Spleen (tissue), 11 donors: ENCODE results near the gene FBXL17. TPM values are rescaled to one million over a fixed set of nuclear protein-coding genes. Genes with fewer than 3 reads are reported as not detected.

ENCODE experiments used
- DNase-seq: peaks from one replicate; pipeline ENCODE4 v3.0.0-alpha.2; 2020
- H3K27ac ChIP-seq, 8 donors: fragments of 200-600 bp; sonication (generic) in 7 of 8; 1 replicate in 4 of 8; 2 replicates in 4 of 8; pipeline versions ENCODE4 v1.5.0 to v1.8.0; 2016 to 2021; ENCODE audit warnings: inconsistent platforms in 4 of 8, mild to moderate bottlenecking in 4 of 8, moderate library complexity in 1 of 8
- H3K27me3 ChIP-seq, 7 donors: fragments of 200-600 bp; sonication (generic) in 6 of 7; replicated peaks in 1 of 7; 1 replicate in 4 of 7; 2 replicates in 3 of 7; pipeline versions ENCODE4 v1.5.0 to v1.8.0; 2016 to 2021; ENCODE audit warnings: inconsistent platforms in 3 of 7, mild to moderate bottlenecking in 1 of 7
- H3K36me3 ChIP-seq, 6 donors: fragments of 200-600 bp; sonication (generic) in 5 of 6; 1 replicate in 4 of 6; 2 replicates in 2 of 6; pipeline versions ENCODE4 v1.5.0 to v1.8.0; 2016 to 2021; ENCODE audit warnings: inconsistent platforms in 2 of 6
- H3K4me1 ChIP-seq, 6 donors: fragments of 200-600 bp; sonication (generic) in 5 of 6; 1 replicate in 3 of 6; 2 replicates in 3 of 6; pipeline versions ENCODE4 v1.5.0 to v1.8.0; 2016 to 2021; ENCODE audit warnings: inconsistent platforms in 3 of 6
- H3K4me3 ChIP-seq, 8 donors: fragments of 200-600 bp; sonication (generic) in 7 of 8; 1 replicate in 4 of 8; 2 replicates in 4 of 8; pipeline versions ENCODE4 v1.5.0 to v1.8.0; 2016 to 2021; ENCODE audit warnings: inconsistent platforms in 4 of 8, mild to moderate bottlenecking in 4 of 8, moderate library complexity in 2 of 8
- H3K9me3 ChIP-seq, 8 donors: fragments of 200-600 bp; sonication (generic) in 7 of 8; 1 replicate in 4 of 8; 2 replicates in 4 of 8; pipeline versions ENCODE4 v1.5.0 to v1.8.0; 2016 to 2021; ENCODE audit warnings: inconsistent platforms in 4 of 8
- CTCF ChIP-seq, 11 experiments: fragments of 200-600 bp in 7 of 11; fragments of 450-650 bp in 4 of 11; sonication (generic) in 4 of 11; IDR thresholded peaks in 8 of 11; conservative IDR thresholded peaks in 3 of 11; 1 replicate in 7 of 11; 2 replicates in 4 of 11; pipeline versions ENCODE4 v1.4.0 to v1.8.0; 2016 to 2021; ENCODE audit warnings: antibody characterized with exemption in 11 of 11, inconsistent platforms in 4 of 11, mild to moderate bottlenecking in 1 of 11
- POLR2A ChIP-seq, 3 donors: fragments of 450-650 bp; IDR thresholded peaks; one replicate each; pipeline ENCODE4 v1.5.1; 2017; ENCODE audit warnings: antibody characterized with exemption in 3 of 3, mild to moderate bottlenecking in 1 of 3
- POLR2AphosphoS5 ChIP-seq, 3 donors: sonication (generic); formaldehyde crosslinking; IDR thresholded peaks; one replicate each; pipeline ENCODE4 v1.5.1; 2017; ENCODE audit warnings: antibody characterized with exemption in 3 of 3
- WGBS, 5 donors: extraction: QIAGEN DNeasy Blood & Tissue Kit in 3 of 5; methylation state at CpG; one replicate each; pipeline versions ENCODE4 v1.1.5 to v1.1.7; 2013 to 2018; 5-methylcytosine and 5-hydroxymethylcytosine counted together
- intact Hi-C: fragments of 100-400 bp; cut with DNase I; formaldehyde crosslinking; loops from one replicate; pipeline ENCODE4 v1.15.0; 2023; ENCODE audit warnings: low total_unique reads
- polyA plus RNA-seq, 3 donors: library from polyadenylated mRNA; stranded (reverse); fragments of 200-250 nt; gene quantifications; one replicate each; pipeline ENCODE4 v1.2.1, GENCODE V29; 2013
- total RNA-seq, 7 donors: library from RNA; depleted of rRNA in 3 of 7; stranded (reverse); fragments of >200 nt in 3 of 7; fragmentation: NEBNext Ultra II Directional in 4 of 7; extraction: Animal tissue kit (Norgen Biotek cat#: 25700) in 4 of 7; gene quantifications; one replicate each; pipeline versions ENCODE4 v1.1.0 to v1.2.1, GENCODE V29; 2016 to 2021
- donor health status: healthy with polysubstance abuse.
- donor health status: DM: no; HTN: no; CAD: no; lungs with moderate emphysema.
- donor health status: DM: no; HTN: no; CAD: no.
- donor health status: Bipolar disorder and iron deficiency.
- donor health status: healthy.
- donor health status: DM: no; HTN: no; CAD: no.
- donor health status: DM: yes; HTN: yes; CAD: no.

Gene FBXL17
- total and polyA plus RNA-seq, 10 donors: 5.1 to 39.9 (median 21.8) TPM

DNA sequence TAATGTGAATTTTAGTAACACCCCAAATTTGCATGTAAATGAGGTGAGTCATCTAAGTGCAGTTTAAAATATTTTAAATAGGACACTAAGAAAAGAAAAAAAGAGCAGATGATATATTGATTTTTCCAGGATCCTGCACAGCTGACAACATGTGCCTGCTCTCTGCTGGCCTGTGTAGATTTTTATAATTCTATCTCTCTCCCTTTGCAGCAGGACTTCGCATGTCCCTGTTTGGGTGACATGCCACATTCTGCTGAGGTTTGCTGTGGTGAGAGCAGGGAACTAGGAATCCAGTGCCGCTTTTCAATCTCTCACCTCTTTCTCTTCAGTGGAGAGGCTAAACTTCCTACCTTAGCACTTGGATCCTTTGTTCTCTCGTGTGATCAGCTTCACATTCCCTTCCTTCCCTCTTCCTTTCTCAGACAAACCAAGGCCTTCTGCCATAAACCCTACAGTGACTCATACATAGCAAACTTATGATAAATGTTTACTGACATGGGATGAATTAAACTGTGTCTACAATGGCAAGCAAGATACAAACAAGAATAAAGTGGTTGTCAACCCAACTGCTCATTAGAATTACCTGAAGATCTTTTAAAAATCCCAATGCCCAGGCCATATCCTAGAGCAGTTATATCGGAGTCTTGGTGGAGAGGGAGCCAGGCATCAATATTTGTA is 512.3 kb downstream of the FBXL17 start:
- no peak for DNase-seq
- no peak overlapping the region for H3K27ac ChIP-seq
- intact Hi-C loops: no loop called here
- peaks cover 0 to 13% (median 0%) of the 10 kb centered on the region in 6 donors for H3K36me3 ChIP-seq
- WGBS, 5 donors: 81 to 83% (median 81%) methylated on average over 4 of the region's 4 CpGs
- no peaks in the 10 kb centered on the region for H3K9me3 ChIP-seq
- no peaks in the 10 kb centered on the region for H3K27me3 ChIP-seq
- no peak for TF ChIP-seq POLR2A (IDR thresholded peaks at IDR 0.05)
- no peak for TF ChIP-seq CTCF (IDR thresholded peaks at IDR 0.05 in 8 of 11, conservative IDR thresholded peaks at IDR 0.05 in 3 of 11)
- no peak for TF ChIP-seq POLR2AphosphoS5 (IDR thresholded peaks at IDR 0.05)
- H3K4me1 ChIP-seq: no peaks in the 10 kb centered on the region
- no peak overlapping the region for H3K4me3 ChIP-seq

DNA sequence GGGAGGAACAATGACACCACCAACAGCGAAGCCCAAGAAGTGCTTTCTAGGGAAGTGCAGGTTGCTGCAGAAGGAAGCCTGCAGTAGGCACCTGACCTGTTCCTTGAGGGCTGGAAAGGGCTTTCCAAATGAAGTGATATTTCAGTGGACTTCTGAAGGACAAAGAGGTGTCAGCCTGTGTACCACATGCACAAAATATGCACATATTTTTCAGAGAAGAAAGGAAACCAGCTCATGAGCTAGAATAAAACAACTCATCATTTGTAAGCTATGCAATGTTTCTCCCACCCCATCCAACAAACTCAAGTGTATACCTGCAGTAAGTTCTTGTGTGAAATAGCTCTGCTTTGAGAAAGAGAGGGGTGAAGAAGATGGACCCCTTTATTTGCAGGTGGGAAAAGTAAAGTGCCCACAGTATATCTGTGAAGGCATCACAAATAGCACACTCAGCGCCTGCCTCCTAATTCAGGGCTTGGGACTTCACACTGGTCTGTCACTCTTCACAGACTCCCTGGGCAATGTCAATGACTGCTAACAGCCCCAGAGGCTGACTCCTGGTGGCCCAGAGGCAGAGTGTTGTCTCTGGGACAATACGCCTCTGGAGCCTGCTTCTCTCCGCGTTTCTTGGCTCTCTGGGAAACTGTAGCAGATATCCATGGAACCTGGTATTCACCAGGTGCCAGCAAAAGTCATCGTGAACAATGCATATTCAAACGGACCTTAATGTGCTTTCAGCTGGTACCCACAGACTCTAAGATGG is 513.1 kb downstream of the FBXL17 start:
- no peaks in the 10 kb centered on the region for H3K27me3 ChIP-seq
- H3K36me3 ChIP-seq: peaks cover 0 to 13% (median 0%) of the 10 kb centered on the region in 6 donors
- intact Hi-C loops: no loop called here
- DNase-seq: no peak
- no peak overlapping the region for H3K27ac ChIP-seq
- H3K4me1 ChIP-seq: no peaks in the 10 kb centered on the region
- no peak for TF ChIP-seq POLR2A (IDR thresholded peaks at IDR 0.05)
- no peak for TF ChIP-seq POLR2AphosphoS5 (IDR thresholded peaks at IDR 0.05)
- no peak for TF ChIP-seq CTCF (IDR thresholded peaks at IDR 0.05 in 8 of 11, conservative IDR thresholded peaks at IDR 0.05 in 3 of 11)
- H3K9me3 ChIP-seq: no peaks in the 10 kb centered on the region
- H3K4me3 ChIP-seq: no peak overlapping the region
- WGBS, 5 donors: 95 to 96% (median 95%) methylated on average over 7 of the region's 7 CpGs

- Histone ChIP-seq H3K36me3 (peaks cover 0 to 13% (median 0%) of the 10 kb centered on the region in 6 donors), H3K27me3 (no peaks in the 10 kb centered on the region), H3K4me1 (no peaks in the 10 kb centered on the region), H3K27ac (no peak overlapping the region), H3K9me3 (no peaks in the 10 kb centered on the region), H3K4me3 (no peak overlapping the region)
- 91 to 100% (median 97%) methylated on average over 2 of the region's 2 CpGs for WGBS, 5 donors
- intact Hi-C loops: no loop called here
- TF ChIP-seq POLR2A (IDR thresholded peaks at IDR 0.05) (no peak), CTCF (IDR thresholded peaks at IDR 0.05 in 8 of 11, conservative IDR thresholded peaks at IDR 0.05 in 3 of 11) (no peak), POLR2AphosphoS5 (IDR thresholded peaks at IDR 0.05) (no peak)
- no peak for DNase-seq
Measured at GRCh38 chr5:107867266-107867665, 514.6 kb downstream of the FBXL17 start.

DNA sequence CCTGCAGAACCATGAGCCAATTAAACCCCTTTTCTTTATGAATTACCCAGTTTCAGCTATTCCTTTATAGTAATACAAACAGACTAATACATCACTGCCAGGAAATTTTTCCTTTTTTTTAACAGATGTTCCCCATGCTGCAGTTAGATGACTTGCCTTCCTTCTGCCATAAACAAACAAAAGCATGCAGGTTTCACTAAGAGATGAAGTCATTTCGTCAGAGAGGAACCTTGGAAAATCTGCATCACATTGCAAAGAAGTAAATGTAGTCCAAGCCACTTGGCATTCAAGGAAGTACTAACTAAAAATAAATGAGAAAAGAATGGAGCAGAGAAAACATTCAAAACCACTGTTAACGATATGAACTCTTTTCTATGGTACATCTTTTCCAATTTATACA is 517.1 kb downstream of the FBXL17 start:
- no peak for DNase-seq
- WGBS, 5 donors: 84 to 91% (median 86%) methylated on average over 2 of the region's 2 CpGs
- peaks cover 0 to 27% (median 6%) of the 10 kb centered on the region in 6 donors for H3K36me3 ChIP-seq
- intact Hi-C loops: no loop called here
- H3K4me3 ChIP-seq: no peak overlapping the region
- H3K4me1 ChIP-seq: no peaks in the 10 kb centered on the region
- H3K27ac ChIP-seq: no peak overlapping the region
- no peaks in the 10 kb centered on the region for H3K27me3 ChIP-seq
- H3K9me3 ChIP-seq: no peaks in the 10 kb centered on the region
- no peak for TF ChIP-seq POLR2A (IDR thresholded peaks at IDR 0.05)
- TF ChIP-seq POLR2AphosphoS5 (IDR thresholded peaks at IDR 0.05): no peak
- no peak for TF ChIP-seq CTCF (IDR thresholded peaks at IDR 0.05 in 8 of 11, conservative IDR thresholded peaks at IDR 0.05 in 3 of 11)
